T-helper 2 cell treated with Interferon-gamma antibody and Interleukin-4, amounts not matched to agents 100 ng/mL and 5 ng/mL, for 36 hours (primary cell): Measurements from ENCODE around the gene DCAF6. TPM values are rescaled to one million over a fixed set of nuclear protein-coding genes. Genes with fewer than 3 reads are reported as not detected.

Experiments
- intact Hi-C: fragments of 100-400 bp; cut with micrococcal nuclease; formaldehyde crosslinking; loops from one replicate; pipeline ENCODE4 v1.15.1; 2023
- total RNA-seq: library from RNA; stranded (reverse); gene quantifications from 2 replicates; pipeline ENCODE4 v1.2.3, GENCODE V29; 2022

The DCAF6 gene
- total RNA-seq, 1 donor from 2014 or later: 21.0 TPM

DNA sequence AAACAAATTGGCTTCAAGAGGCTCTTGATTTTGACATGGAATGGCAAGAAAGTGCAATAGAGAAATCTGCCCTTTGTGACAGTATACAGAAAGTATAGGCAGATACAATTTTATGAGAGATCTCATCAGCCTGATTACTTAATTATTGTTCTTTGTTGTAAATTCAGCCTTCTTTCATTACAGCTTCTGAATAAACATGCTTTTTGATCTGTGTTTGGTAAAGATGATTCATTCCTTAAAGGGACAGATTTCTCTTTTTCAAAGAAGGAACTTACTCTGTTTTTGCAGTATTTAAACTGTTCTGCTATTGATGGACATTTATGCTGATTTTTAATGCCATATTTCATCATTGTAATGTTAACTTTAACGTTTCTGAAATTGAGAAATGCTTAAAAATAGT, 14.1 kb downstream of the DCAF6 start:
- intact Hi-C loops: no loop called here

DNA sequence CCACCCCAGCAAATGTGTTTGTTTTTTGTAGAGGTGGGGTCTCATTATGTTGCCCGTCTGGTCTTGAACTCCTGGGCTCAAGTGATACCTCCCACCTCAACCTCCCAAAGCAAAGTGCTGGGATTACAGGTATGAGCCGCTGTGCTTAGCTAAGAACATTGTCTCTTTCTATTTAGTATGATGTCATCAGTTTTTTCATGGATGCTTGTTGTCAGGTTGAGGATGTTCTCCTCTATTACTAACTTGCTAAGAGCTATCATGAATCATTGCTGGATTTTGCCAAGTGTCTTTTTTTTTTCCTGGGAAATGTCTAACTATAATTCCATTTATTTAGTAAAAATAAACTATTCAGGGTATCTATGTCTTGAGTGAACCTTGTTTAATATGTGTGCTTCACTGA, 19.4 kb downstream of the DCAF6 start:
- intact Hi-C loops: no loop called here

DNA sequence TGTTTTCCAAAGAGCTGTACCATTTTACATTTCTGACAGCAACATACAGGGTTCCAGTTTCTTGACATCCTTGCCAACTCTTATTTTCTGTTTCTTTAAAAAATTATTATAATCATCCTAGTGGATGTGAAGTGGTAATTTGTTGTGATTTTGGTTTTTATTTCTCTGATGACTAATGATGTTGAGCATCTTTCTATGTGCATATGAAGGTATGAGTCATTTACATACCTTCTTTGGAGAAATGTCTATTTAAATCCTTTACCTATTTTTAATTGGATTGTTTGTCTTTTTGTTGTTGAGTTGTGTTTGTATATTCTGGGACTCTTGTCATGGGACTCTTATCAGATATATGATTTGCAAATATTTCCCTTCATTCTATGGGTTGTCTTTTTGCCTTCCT, 21.2 kb downstream of the DCAF6 start:
- intact Hi-C loops: no loop called here

DNA sequence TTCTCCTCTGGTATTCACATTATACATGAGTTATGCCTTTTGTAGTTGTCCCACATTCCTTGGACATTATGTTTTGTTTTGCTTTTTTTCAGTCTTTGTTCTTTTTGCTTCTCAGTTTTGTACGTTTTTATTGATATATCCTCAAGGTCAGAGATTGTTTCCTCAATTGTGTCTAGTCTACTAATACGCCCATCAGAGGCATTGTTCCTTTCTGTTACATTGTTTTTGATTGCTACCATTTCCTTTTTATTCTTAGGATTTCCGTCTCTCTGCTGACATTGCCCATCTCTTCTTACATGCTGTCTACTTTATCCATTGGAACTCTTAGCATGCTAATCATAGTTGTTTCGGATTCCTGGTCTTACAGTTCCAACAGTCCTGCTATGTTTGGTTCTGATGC, 28.2 kb downstream of the DCAF6 start:
- intact Hi-C loops: no loop called here

GRCh38 chr1:167966050-167966449, 29.6 kb downstream of the DCAF6 start:
- intact Hi-C loops: no loop called here

- intact Hi-C loops: no loop called here
Observed at GRCh38 chr1:167968569-167968968, 32.1 kb downstream of the DCAF6 start.

DNA sequence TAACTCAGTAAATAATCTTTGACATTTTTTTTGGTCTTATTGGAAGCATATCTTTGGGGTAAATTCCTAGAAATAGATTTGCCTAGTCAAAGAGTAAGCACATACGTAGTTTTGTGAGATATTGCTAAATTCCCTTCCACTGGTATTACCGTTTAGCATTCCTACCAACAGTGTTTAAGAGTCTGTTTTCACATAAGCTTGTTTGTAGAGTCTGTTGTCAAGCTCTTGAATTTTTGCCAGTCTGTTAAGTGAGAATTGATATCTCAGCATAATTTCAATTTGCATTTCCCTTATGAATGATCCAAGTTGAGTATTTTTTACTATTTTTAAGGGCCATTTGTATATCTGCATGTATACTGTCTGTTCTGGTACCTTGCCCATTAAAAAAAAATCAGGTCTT, 37.3 kb downstream of the DCAF6 start:
- intact Hi-C loops: no loop called here

DNA sequence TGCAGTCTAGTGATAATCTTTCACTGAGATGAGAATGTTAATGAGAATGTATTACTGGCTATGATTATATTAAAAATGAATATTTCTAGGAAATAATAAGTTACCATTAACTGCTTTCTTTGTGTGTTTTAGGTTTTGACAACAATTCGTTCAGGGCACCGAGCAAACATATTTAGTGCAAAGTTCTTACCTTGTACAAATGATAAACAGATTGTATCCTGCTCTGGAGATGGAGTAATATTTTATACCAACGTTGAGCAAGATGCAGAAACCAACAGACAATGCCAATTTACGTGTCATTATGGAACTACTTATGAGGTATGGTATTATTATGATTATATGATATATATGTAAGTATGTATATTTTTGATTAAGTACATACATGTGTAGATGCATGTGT, 38.2 kb downstream of the DCAF6 start:
- intact Hi-C loops: no loop called here

DNA sequence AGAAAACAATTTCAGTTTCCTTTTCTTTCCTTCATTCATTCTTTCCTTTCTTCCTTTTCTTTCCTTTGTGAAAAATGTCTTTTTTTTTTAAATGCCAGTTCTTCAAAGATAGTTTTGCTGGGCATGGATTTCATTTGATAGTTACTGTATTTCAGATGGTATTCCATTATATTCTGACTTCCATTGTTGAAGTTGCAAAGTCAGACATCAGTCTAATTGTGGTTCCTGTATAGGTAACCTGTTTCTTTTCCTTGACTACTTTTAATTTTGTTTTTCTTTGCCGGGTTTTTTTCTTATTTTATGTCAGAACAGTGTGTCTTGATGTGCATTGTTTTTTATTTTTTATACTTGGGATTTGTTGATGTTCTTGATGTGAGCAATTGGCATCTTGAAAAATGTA, 40.8 kb downstream of the DCAF6 start:
- intact Hi-C loops: no loop called here

- intact Hi-C loops: no loop called here
Observed at GRCh38 chr1:167981933-167982332, 45.5 kb downstream of the DCAF6 start.

DNA sequence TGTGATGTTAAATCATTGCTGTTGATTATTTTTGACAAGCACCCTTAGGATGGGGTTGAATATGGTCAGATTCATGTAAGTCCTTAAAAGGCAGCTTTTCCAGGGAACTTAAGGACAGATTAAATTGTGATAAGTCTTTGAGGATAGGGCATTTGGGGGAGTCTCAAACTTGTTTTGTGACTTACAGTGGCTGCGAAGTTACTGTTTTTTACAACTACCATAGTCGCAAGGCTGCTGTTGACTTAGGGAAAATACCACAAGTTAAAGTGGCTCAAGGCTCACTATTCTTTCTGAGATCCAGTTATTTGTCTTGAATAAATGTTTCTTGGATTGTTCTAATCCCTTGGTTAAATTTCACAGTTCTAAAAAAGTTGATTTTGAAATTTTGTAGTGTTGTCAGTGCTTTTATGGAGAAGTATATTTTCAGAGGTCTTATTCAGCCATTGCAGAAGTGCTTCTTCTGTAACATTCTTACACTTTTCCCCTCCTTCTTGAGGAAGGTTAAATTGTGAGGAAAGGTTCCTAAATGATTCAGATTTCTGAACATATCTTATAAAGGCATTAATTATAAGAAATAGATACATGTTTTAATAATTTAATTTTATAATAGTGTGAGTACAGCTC, 47.4 kb downstream of the DCAF6 start:
- intact Hi-C loops: no loop called here

- intact Hi-C loops: no loop called here
Observed at GRCh38 chr1:167984886-167985489, 48.5 kb downstream of the DCAF6 start.

DNA sequence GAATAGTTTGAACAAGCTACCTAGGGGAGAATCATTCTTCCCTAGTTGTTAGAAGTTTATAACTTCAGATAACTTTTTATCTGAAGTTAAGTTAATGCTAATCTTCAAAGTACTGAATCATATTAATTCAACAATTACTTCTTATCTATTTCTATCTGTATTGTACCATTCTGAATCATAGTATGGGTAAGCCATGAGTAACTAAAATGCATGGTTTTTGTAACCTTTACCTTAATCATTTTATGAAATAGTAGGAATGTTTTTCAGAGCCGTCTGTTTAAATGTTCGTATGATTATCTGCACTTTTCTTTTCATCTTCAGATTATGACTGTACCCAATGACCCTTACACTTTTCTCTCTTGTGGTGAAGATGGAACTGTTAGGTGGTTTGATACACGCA, 50.7 kb downstream of the DCAF6 start:
- intact Hi-C loops: no loop called here

GRCh38 chr1:167991546-167991945, 55.1 kb downstream of the DCAF6 start:
- intact Hi-C loops: no loop called here

DNA sequence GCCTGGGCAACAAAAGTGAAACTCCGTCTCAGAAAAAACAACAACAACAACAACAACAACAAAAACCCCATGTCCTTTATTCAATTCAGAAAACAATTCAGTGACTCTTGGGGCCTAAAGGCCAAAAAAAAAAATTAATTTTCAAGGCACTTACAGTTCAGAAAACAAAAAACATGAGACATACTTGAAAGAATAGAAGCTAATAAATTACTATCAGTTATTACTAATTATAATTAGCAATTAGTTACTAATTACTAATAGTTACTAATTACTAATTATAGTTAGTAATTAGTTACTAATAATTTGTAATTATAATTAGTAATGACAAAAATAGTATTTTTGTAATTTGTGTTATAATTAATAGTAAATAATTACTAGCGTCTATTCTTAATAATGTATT, 57.2 kb downstream of the DCAF6 start:
- intact Hi-C loops: no loop called here

DNA sequence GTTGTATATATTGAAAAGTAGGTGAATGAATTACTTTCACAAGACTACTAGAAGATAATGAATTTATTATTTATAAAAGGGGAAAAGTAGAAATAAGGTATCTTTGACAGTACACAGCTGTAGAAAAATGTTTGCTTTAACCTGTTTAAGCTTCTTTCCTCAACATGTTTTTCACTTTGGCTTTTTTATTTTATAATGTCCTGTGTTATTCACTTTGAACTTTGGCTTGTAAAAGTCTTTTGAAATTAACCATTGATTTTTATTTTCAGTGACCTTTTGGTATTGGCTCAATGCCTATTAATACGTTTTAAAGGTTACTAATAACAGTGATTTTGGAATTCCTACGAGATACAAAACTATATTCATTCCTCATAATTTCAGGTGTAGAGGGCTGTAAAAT, 58.1 kb downstream of the DCAF6 start:
- intact Hi-C loops: no loop called here

DNA sequence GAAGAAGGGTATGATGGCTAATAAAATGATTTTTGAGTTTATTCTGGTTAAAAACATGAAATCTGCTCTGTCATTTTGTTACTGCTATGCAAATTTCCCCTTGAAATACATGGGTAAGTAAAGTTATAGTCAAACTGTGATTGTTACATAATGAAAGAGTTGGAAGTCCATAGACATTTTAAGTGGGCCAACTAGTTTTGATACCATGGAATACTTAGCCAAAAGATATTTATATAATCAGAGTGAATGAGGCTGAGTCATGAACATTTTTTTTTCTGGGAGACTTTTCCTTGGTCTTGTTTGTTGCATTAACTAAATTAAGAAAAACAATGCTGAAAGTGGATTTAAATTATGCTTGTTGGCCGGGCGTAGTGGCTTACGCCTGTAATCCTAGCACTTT, 58.6 kb downstream of the DCAF6 start:
- intact Hi-C loops: no loop called here

DNA sequence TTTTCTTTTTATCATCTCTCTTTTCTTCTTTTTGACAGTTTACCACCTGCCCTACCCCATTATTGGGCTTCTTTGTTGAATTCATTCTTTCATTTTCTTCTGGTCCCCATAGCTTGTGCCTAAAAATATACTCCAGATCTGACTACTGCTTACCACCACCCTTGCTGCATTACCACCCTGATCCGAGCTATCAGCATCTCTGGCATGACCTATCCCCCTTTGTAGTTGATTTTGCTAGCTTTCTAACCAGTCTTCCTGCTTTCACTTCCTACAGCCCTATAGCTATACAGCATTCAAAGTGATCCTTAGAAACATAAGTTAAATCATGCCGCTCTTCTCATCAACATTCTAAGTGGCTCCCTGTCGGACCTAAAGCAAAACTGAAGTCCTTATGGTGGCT, 59.8 kb downstream of the DCAF6 start:
- intact Hi-C loops: no loop called here

- intact Hi-C loops: no loop called here
Observed at GRCh38 chr1:167997037-167997575, 60.6 kb downstream of the DCAF6 start.

DNA sequence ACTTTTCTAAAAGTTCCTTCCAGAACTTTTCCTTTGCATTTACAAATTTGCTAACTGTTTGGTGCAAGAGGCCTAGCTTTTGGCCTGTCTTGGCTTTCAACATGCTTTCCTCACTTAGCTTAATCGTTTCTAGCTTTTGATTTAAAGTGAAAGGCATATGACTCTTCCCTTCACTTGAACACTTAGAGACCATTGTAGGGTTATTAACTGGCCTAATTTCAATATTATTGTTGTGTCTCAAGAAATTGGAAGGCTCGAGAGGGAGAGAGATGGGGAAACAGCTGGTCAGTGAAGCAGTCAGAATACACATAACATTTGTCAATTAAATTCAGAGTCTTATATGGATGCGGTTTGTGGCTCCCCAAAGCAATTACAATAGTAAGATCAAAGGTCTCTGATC, 63.4 kb downstream of the DCAF6 start:
- intact Hi-C loops: no loop called here

DNA sequence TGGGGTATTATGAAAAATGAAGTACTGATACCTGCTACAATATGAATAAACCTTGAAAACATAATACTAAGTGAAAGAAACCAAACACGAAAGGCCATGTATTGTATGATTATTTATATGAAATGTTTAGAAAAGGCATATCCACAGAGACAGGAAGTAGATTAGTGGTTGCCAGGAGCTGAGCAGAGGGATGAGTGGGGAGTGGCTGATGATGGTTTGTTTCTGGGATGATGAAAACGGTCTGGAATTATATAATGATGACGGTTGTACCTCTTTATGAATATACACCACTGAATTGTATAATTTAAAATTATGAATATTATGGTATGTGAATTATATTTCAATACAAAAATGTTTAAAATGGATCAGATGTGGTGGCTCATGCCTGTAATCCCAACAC, 64.2 kb downstream of the DCAF6 start:
- intact Hi-C loops: no loop called here

DNA sequence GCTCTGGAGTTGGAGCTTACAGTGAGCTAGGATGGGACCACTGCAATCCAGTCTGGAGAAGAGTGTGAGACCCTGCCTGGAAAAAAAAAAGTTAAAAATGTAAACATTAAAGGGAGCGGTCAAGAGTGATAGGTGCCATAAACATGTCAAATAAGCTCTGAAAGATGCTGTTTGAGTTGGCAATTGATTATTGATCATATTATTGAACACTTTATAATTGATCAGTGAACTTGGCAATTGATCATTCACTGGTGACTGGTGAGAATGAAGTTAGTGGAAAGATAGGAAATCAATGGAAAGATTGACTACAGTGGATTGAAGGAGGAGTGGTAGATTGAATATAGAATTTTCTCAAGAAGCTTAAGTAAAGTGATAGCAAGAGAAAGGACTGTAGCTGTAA, 64.7 kb downstream of the DCAF6 start:
- intact Hi-C loops: no loop called here

- intact Hi-C loops: no loop called here
Observed at GRCh38 chr1:168004531-168004930, 68.0 kb downstream of the DCAF6 start.
